Muscle layer of colon (tissue), 2 donors: Measurements from ENCODE around the gene GNLY.
"Not testable (repeated sequence)": the region's sequence is repeated elsewhere in the genome, so short reads cannot be mapped to it uniquely, and the experiment has no call there.

Experiments
- H3K27ac ChIP-seq: one replicate; pipeline ENCODE4 v1.7.0; 2013; ENCODE audit warnings: low read depth, mild to moderate bottlenecking, low read length, moderate library complexity
- H3K27me3 ChIP-seq, 2 donors: one replicate each; pipeline ENCODE4 v1.7.0; 2013; ENCODE audit warnings: low read length in 2 of 2, mild to moderate bottlenecking in 2 of 2; ENCODE audit not compliant: insufficient read depth in 2 of 2, control insufficient read depth in 1 of 2
- H3K36me3 ChIP-seq: one replicate; pipeline ENCODE4 v1.7.0; 2013; ENCODE audit warnings: mild to moderate bottlenecking, low read length; ENCODE audit not compliant: insufficient read depth
- H3K4me1 ChIP-seq: one replicate; pipeline ENCODE4 v1.7.0; 2013; ENCODE audit warnings: mild to moderate bottlenecking, low read length; ENCODE audit not compliant: insufficient read depth
- H3K4me3 ChIP-seq, 2 donors: one replicate each; pipeline ENCODE4 v1.7.0; 2013; ENCODE audit warnings: low read length in 2 of 2, low read depth in 1 of 2, mild to moderate bottlenecking in 1 of 2, moderate library complexity in 1 of 2
- H3K9ac ChIP-seq: one replicate; pipeline ENCODE4 v1.7.0; 2013; ENCODE audit warnings: low read length
- H3K9me3 ChIP-seq: one replicate; pipeline ENCODE4 v1.7.0; 2013; ENCODE audit warnings: mild to moderate bottlenecking, low read length
- donor health status: abdominal sarcoma.
- donor health status: Adenocarcinoma of cecum.

Gene GNLY

GRCh38 chr2:85714421-85714820 lies 20.3 kb downstream of the GNLY start:
- not testable (repeated sequence) for H3K27ac ChIP-seq, H3K9me3 ChIP-seq, H3K4me3 ChIP-seq, H3K36me3 ChIP-seq, H3K27me3 ChIP-seq, H3K9ac ChIP-seq
- peaks cover 15% of the 10 kb centered on the region for H3K4me1 ChIP-seq

- Histone ChIP-seq H3K27ac (no peak overlapping the region), H3K4me1 (peaks cover 16% of the 10 kb centered on the region), H3K9me3 (no peaks in the 10 kb centered on the region)
Observed at GRCh38 chr2:85714841-85715240, 20.7 kb downstream of the GNLY start.

GRCh38 chr2:85716346-85716914 lies 22.3 kb downstream of the GNLY start:
- Histone ChIP-seq H3K9me3 (no peaks in the 10 kb centered on the region), H3K36me3 (no peaks in the 10 kb centered on the region), H3K4me1 (peaks cover 14% of the 10 kb centered on the region), H3K27me3 (no peaks in the 10 kb centered on the region), H3K27ac (no peak overlapping the region), H3K4me3 (no peak overlapping the region), H3K9ac (no peak overlapping the region)

More at GRCh38 chr2:85714841-85715240, 20.7 kb downstream of the GNLY start:
- Histone ChIP-seq H3K9ac (no peak overlapping the region), H3K36me3 (no peaks in the 10 kb centered on the region), H3K4me3 (no peak overlapping the region), H3K27me3 (no peaks in the 10 kb centered on the region)

- H3K4me1 ChIP-seq: peaks cover 11% of the 10 kb centered on the region
- H3K4me3 ChIP-seq: no peak overlapping the region
- H3K27ac ChIP-seq: no peak overlapping the region
Observed at GRCh38 chr2:85717308-85718008, 23.3 kb downstream of the GNLY start.

GRCh38 chr2:85718009-85718391 lies 23.8 kb downstream of the GNLY start:
- Histone ChIP-seq H3K4me1 (peaks cover 11% of the 10 kb centered on the region), H3K27ac (no peak overlapping the region), H3K36me3 (no peaks in the 10 kb centered on the region)

More at GRCh38 chr2:85717308-85718008, 23.3 kb downstream of the GNLY start:
- Histone ChIP-seq H3K9ac (no peak overlapping the region), H3K27me3 (no peaks in the 10 kb centered on the region), H3K9me3 (no peaks in the 10 kb centered on the region), H3K36me3 (no peaks in the 10 kb centered on the region)

GRCh38 chr2:85718885-85719492 lies 24.8 kb downstream of the GNLY start:
- H3K4me1 ChIP-seq: peaks cover 11% of the 10 kb centered on the region
- H3K27me3 ChIP-seq: no peaks in the 10 kb centered on the region
- H3K4me3 ChIP-seq: no peak overlapping the region
- no peaks in the 10 kb centered on the region for H3K36me3 ChIP-seq
- no peaks in the 10 kb centered on the region for H3K9me3 ChIP-seq
- no peak overlapping the region for H3K9ac ChIP-seq
- no peak overlapping the region for H3K27ac ChIP-seq

More at GRCh38 chr2:85718009-85718391, 23.8 kb downstream of the GNLY start:
- H3K9ac ChIP-seq: no peak overlapping the region
- H3K27me3 ChIP-seq: no peaks in the 10 kb centered on the region
- no peaks in the 10 kb centered on the region for H3K9me3 ChIP-seq
- no peak overlapping the region for H3K4me3 ChIP-seq

GRCh38 chr2:85719609-85720240 lies 25.6 kb downstream of the GNLY start:
- Histone ChIP-seq H3K4me1 (peaks cover 11% of the 10 kb centered on the region), H3K27me3 (no peaks in the 10 kb centered on the region), H3K27ac (no peak overlapping the region), H3K9me3 (no peaks in the 10 kb centered on the region), H3K9ac (no peak overlapping the region), H3K36me3 (no peaks in the 10 kb centered on the region), H3K4me3 (no peak overlapping the region)

GRCh38 chr2:85720533-85720932 lies 26.4 kb downstream of the GNLY start:
- Histone ChIP-seq H3K4me1 (peaks cover 11% of the 10 kb centered on the region), H3K9me3 (no peaks in the 10 kb centered on the region), H3K36me3 (no peaks in the 10 kb centered on the region), H3K27ac (no peak overlapping the region), H3K9ac (no peak overlapping the region), H3K27me3 (no peaks in the 10 kb centered on the region), H3K4me3 (no peak overlapping the region)

GRCh38 chr2:85721641-85722040 lies 27.5 kb downstream of the GNLY start:
- Histone ChIP-seq H3K4me3 (no peak overlapping the region), H3K27ac (no peak overlapping the region), H3K4me1 (peaks cover 11% of the 10 kb centered on the region), H3K36me3 (no peaks in the 10 kb centered on the region), H3K27me3 (no peaks in the 10 kb centered on the region), H3K9me3 (no peaks in the 10 kb centered on the region), H3K9ac (no peak overlapping the region)

GRCh38 chr2:85722519-85722918 lies 28.4 kb downstream of the GNLY start:
- Histone ChIP-seq H3K9me3 (no peaks in the 10 kb centered on the region), H3K4me3 (no peak overlapping the region)

GRCh38 chr2:85723707-85724360 lies 29.7 kb downstream of the GNLY start:
- Histone ChIP-seq H3K27me3 (no peaks in the 10 kb centered on the region), H3K9ac (no peak overlapping the region), H3K4me3 (no peak overlapping the region), H3K4me1 (peaks cover 16% of the 10 kb centered on the region), H3K9me3 (no peaks in the 10 kb centered on the region), H3K27ac (no peak overlapping the region), H3K36me3 (no peaks in the 10 kb centered on the region)

More at GRCh38 chr2:85722519-85722918, 28.4 kb downstream of the GNLY start:
- Histone ChIP-seq H3K9ac (no peak overlapping the region), H3K36me3 (no peaks in the 10 kb centered on the region), H3K27me3 (no peaks in the 10 kb centered on the region), H3K27ac (no peak overlapping the region), H3K4me1 (peaks cover 11% of the 10 kb centered on the region)
